Activated CD4-positive, CD25-positive, alpha-beta regulatory T cell treated with anti-CD3 and anti-CD28 coated beads, Interleukin-2, amount 50 U/mL, for 16 hours (primary cell): ENCODE results near the gene ASTN2.

Experiments used
- DNase-seq: peaks from one replicate; pipeline ENCODE4 v3.0.0-alpha.2; 2020; ENCODE audit warnings: low read depth, low spot score

The ASTN2 gene

GRCh38 chr9:117303643-117304230 lies 111.1 kb downstream of the ASTN2 start:
- DNase-seq, result no peak

GRCh38 chr9:117302487-117302886 lies 112.4 kb downstream of the ASTN2 start:
- DNase-seq, result no peak

GRCh38 chr9:117300371-117301110 lies 114.3 kb downstream of the ASTN2 start:
- no peak for DNase-seq

DNA sequence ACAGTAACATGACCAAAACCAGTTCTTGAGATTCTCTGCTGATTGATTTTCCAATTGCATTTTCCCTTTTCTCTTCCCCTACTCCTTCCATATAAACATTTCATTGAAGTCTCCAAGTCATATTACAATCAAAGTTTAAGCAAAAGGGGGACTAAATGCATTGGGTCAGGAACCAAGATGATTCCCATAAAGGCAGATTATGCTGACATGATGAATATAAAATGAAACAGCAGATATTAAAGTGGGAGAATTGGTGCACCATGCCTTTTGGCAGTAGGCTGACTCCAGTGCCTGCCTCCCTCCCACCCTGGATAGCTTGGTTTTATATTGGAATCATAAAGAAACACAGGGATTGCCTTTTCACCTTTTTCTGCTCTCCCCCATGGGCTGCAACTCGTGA lies 118.4 kb downstream of the ASTN2 start:
- no peak for DNase-seq

DNA sequence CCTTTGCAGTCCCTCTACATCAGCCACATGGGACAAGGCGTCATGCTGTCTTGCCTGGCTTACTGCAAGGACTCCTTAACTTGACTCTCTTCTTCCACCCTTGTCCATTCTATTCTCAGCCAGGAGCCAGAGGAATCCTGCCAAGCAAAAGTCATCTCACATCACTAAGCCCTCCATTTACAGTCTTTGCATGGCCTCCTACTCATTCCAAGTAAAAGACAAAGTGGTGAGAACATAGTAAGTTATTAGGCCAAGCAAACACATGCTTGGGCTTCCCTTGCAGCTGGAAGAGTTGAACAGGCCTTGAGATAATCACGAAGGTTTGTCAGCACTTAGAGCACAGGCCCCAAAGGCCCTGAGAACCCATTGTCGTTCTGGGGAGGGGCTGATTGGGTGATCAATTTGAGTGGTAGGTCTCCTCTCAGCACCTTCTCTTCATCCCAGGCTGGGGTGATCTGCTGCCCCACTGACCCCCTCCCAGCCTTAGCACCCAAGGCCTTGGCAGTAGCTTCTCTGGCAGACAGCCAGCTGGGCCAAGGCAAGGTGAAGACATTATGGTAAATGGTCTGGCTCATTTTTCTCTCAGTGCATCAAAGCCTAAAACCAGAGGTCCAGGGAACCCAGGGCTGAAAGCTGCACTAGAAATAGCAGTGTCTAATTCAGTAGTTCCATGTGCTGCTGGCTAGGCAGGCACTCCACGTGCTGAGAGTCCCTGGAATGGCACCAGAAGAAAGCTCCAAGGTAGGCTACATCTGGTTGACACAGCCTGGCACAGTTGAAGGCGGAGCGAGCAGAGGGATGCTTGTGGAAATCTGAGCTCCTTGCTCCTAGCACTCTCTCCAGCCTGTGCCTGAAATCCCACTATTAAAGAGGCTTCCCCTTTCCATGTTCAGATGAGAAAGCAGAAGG lies 121.4 kb downstream of the ASTN2 start:
- no peak for DNase-seq

DNA sequence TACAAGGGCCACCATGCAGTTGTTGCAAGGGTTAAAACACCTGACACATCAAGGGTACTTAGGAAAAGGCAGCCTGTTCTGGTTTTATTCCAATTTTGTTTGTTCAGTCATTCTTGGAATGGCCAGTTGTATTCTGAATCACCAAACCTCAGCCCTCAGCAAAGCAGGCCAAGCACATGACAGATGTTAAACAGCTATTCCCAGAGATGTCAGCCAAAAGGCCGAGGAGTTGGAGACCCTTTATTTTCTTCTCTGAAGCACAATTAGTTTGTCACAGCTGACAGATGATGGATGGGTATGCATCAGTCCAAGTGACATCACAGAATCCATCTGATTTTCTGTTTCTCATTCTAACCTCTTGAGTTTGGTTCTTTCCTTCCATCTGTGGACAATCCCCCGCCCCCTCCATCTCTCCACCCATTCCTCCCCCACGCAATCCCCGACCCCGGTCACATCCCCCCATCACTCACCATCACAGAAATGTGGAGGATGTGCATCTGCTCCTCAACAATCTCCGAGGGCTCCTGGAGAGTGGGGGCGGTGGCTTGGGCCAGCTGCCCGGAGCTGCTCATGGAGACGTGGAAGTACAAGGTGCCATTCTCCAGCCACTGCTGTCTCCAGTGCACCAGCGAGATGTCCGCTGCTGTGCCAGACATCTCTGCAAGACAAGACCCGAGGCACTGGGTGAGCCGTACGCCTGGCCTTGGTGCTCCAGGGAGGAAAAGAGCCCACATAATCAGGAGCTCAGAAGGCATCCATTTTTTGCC lies 123.8 kb downstream of the ASTN2 start:
- DNase-seq, result no peak

- DNase-seq, result no peak
Measured at GRCh38 chr9:117290306-117290840, 124.5 kb downstream of the ASTN2 start.

- DNase-seq, result no peak
Measured at GRCh38 chr9:117286245-117286644, 128.6 kb downstream of the ASTN2 start.

- no peak for DNase-seq
Measured at GRCh38 chr9:117284414-117284813, 130.4 kb downstream of the ASTN2 start.

- DNase-seq, result no peak
Measured at GRCh38 chr9:117282541-117282940, 132.3 kb downstream of the ASTN2 start.

- DNase-seq, result no peak
Measured at GRCh38 chr9:117278471-117279035, 136.3 kb downstream of the ASTN2 start.

- DNase-seq, result no peak
Measured at GRCh38 chr9:117278020-117278419, 136.8 kb downstream of the ASTN2 start.

GRCh38 chr9:117276444-117276843 lies 138.4 kb downstream of the ASTN2 start:
- no peak for DNase-seq

- DNase-seq, result no peak
Measured at GRCh38 chr9:117273612-117274011, 141.2 kb downstream of the ASTN2 start.

- no peak for DNase-seq
Measured at GRCh38 chr9:117268847-117269446, 145.9 kb downstream of the ASTN2 start.

DNA sequence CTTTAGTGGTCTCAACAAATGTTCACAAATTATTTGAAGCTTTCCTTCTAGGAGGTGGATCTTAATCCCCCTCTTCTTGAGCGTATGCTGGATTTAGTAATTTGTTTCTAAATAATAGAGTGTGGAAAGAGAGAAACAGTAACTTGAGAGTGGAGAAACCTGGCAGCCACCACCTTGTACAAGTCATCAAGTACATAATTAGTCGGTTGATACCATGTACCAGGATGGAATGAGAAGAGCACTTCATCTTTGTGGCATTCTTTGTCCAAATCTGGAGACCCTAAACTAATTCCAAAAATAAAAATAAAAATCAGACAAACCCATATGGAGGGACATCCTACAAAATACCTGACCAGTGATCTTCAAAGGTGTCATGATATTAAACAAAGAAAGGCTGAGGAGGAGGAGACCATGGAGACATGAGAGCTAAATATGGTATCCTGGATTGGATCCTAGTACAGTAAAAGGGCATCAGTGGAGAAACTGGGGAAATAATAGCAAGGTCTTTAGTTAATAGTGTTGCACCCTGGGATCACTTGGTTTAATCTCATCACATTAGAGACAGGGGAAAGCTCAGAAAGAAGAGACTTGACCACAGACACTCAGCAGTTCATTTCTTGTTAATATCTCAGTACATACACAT lies 147.9 kb downstream of the ASTN2 start:
- no peak for DNase-seq

DNA sequence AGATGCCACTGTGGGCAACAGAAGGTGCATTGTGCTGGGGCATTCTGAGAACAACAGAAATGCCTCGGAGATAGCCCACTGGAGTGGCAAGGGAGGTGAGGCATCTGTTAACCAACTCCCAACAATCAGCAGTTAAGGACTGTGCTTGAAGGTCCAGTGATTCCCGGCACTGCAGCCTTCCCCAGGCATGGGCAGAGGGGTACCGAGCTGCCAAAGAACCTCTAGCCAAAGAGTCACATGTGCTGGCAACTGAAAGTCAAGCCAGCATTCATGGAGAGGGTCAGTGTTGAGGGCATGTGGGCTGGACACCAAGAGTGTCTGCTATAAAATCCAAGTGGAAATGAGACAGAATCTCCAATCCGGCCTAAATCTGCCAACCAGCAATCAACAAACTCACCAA lies 149.6 kb downstream of the ASTN2 start:
- DNase-seq, result no peak

DNA sequence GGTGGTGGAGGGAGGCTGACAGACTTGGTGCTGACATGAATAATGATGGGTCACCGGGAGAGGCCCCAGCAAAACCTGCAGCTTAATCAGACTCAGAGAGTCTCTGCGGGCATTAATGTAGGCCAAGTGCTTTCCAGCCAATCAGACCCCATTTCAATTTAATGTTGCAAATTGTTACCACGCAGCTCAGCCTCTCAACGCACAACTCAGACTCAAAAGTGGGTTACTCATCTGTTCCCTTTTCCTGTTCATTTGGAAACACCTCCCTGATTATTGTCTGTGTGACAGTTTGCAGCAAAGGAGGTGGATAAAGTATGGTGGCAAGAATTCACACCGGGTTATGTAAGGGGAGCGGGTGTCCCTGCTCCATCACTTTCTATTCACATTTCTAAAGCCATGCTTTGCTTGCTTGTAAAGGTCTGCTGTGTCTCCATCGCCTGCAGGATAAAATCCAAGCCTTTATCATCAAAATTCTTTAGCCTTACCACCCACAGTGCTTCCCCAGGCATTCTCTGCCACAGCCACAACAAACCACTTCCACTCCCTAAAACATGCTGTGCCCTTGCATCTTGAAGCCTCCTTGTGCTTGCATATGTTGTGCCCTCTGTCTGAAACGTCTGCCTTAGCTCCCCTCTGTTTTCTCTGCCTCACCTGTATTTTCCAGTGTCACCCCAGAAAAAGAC lies 156.5 kb downstream of the ASTN2 start:
- DNase-seq, result no peak

- no peak for DNase-seq
Measured at GRCh38 chr9:117253261-117253660, 161.6 kb downstream of the ASTN2 start.
